Ramos (cell line): ENCODE data around the gene IFNE.

ENCODE experiments used
- in situ Hi-C: fragments of 300-500 bp; cut with MboI; formaldehyde crosslinking; loops from one replicate; pipeline ENCODE4 v1.14.3; 2022; ENCODE audit warnings: low sequenced_read_pairs; ENCODE audit not compliant: unreplicated experiment

The IFNE gene

DNA sequence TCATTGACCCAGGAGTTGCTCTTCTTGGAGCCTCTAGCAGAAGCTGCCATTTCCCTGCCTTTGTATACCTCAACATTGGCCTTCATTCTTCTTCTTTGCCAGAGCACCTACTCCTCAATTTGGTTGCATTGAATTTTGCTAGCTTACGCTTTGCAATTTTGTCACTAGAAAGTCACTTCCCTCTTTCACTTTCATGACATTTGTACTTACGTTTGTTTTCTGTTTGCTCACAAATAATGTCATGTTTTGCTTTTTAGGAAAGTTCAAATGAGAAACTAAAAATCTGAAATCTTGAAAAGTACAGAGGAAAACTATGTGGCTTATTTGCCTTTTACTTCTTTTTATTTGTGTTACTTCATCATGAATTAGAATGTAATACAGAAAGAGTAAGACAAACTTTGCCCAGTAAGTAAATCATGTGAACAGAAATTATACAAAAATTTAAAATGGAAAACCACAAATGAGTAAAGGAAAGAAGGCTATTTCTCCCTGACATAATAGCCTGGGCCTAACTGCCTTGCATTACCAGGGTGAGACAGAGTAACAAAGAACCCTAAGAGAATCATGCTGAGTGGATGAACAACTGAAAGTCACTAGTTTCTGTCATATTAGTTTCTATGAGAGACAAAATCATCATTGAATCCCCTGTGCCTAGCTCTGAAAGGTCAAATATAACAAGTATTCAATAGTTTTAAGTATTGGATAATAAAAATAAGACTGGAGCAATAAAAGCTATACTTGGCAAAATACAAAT is 49.3 kb downstream of the IFNE start:
- in situ Hi-C loops, result no loop called here
